ENCODE results near the gene SLC6A13. TPM values are rescaled to one million over a fixed set of nuclear protein-coding genes. Genes with fewer than 3 reads are reported as not detected.

SLC6A13 gene
- total and polyA plus RNA-seq, 10 of the 15 experiments (the other 5 are each of a cell fraction or from before 2014, with no cell fraction given), result 0.18 to 1.2 (median 0.20) TPM; not detected in 3

DNA sequence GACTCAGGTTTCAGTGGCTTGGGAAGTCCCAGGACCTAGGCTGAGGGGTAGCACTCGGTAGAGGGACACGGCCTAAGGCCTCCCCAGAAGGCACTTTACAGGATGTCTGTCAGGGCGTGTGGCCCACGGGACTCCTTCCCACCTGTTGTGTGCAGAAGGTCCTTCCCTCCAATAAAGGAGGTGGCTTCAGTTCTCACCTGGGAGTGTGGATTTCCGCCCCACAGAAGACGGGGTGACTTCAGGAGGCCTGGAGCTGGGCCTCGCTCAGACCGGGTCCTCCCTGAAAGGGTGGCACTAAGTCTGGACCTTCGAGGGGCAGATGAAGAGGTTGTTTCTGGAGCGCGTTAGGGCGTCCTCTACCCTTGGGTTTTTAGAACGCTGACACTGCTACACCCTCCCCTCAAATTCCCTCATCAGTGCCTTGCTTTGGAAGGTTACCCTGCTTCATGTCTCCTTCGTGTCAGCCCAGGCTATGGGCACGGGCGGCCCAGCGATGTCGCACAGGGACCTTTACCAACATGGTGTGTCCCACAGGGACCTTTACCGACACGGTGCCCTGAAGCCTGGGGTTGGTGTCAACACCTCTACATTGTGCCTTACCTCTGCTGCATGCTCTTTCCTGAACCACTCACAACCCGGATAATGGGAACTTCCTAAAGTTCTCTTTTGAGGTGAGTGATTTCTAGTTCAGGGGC, 55.7 kb downstream of the SLC6A13 start:
- no peak overlapping the region for H3K9ac ChIP-seq (ENCODE audit: control insufficient read depth, insufficient read depth, low read length)
- no peaks in the 10 kb centered on the region for H3K79me2 ChIP-seq (ENCODE audit: control insufficient read depth, insufficient read depth, low read length)
- H3K36me3 ChIP-seq (ENCODE audit: control insufficient read depth in 2 of 2, insufficient read depth in 2 of 2, low read length in 1 of 2), result no peaks in the 10 kb centered on the region
- no peaks in the 10 kb centered on the region for H3K4me1 ChIP-seq (ENCODE audit: control insufficient read depth, insufficient read depth, low read length)
- H3K27me3 ChIP-seq (replicated peaks in 1 of 2; ENCODE audit: control insufficient read depth in 2 of 2, insufficient read depth in 2 of 2, low read length in 1 of 2), result peaks cover 0 to 9% of the 10 kb centered on the region in 2 experiments; a peak in 2 of 4 replicates
- BruUV-seq (replicated peaks), result no TSS peak
- no peaks in the 10 kb centered on the region for H3K9me3 ChIP-seq (replicated peaks; ENCODE audit: control insufficient read depth, insufficient read depth, low read length)
- no peak overlapping the region for H3K4me3 ChIP-seq
- no peak for ATAC-seq
- H3K4me2 ChIP-seq (ENCODE audit: control insufficient read depth, insufficient read depth), result no peak overlapping the region
- TF ChIP-seq HDAC6 (IDR thresholded peaks at IDR 0.05; ENCODE audit: unreplicated experiment), result no peak
- no peak for TF ChIP-seq STAT1 (conservative IDR thresholded peaks at IDR 0.05)
- no peak for TF ChIP-seq RBBP5 (conservative IDR thresholded peaks at IDR 0.05)
- no peak for TF ChIP-seq NFYA (IDR thresholded peaks at IDR 0.05; ENCODE audit: borderline replicate concordance, low read depth, low read length)
- TF ChIP-seq KLF5 (IDR thresholded peaks at IDR 0.05; ENCODE audit: partially characterized antibody), result no peak
- TF ChIP-seq, protein P1, sequence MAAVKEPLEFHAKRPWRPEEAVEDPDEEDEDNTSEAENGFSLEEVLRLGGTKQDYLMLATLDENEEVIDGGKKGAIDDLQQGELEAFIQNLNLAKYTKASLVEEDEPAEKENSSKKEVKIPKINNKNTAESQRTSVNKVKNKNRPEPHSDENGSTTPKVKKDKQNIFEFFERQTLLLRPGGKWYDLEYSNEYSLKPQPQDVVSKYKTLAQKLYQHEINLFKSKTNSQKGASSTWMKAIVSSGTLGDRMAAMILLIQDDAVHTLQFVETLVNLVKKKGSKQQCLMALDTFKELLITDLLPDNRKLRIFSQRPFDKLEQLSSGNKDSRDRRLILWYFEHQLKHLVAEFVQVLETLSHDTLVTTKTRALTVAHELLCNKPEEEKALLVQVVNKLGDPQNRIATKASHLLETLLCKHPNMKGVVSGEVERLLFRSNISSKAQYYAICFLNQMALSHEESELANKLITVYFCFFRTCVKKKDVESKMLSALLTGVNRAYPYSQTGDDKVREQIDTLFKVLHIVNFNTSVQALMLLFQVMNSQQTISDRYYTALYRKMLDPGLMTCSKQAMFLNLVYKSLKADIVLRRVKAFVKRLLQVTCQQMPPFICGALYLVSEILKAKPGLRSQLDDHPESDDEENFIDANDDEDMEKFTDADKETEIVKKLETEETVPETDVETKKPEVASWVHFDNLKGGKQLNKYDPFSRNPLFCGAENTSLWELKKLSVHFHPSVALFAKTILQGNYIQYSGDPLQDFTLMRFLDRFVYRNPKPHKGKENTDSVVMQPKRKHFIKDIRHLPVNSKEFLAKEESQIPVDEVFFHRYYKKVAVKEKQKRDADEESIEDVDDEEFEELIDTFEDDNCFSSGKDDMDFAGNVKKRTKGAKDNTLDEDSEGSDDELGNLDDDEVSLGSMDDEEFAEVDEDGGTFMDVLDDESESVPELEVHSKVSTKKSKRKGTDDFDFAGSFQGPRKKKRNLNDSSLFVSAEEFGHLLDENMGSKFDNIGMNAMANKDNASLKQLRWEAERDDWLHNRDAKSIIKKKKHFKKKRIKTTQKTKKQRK (IDR thresholded peaks at IDR 0.05; ENCODE audit: low read depth, low read length), result no peak
- no peak for TF ChIP-seq TAF1 (IDR thresholded peaks at IDR 0.05; ENCODE audit: borderline replicate concordance, low read depth, low read length)
- TF ChIP-seq SIN3A (IDR thresholded peaks at IDR 0.05; ENCODE audit: low read depth, low read length), result no peak
- TF ChIP-seq BCL3 (IDR thresholded peaks at IDR 0.05; ENCODE audit: borderline replicate concordance, insufficient read depth, low read depth, low read length, poor library complexity, severe bottlenecking), result no peak
- no peak for TF ChIP-seq ZBED1 (IDR thresholded peaks at IDR 0.05; ENCODE audit: borderline replicate concordance)
- in situ Hi-C loops (cut with MboI) (no loop called here), intact Hi-C loops (cut with micrococcal nuclease; ENCODE audit: unreplicated experiment) (no loop called here)
- no peak overlapping the region for H2AFZ ChIP-seq (ENCODE audit: control insufficient read depth, low read depth, low read length)
- ChIA-PET SMC1A (ENCODE audit: uncharacterized antibody, unreplicated experiment) (no interaction called here), POLR2A (no interaction called here), CTCF (no interaction called here), RAD21 (ENCODE audit: unreplicated experiment) (no interaction called here)
- 42% methylated on average over 21 of the region's 21 CpGs for WGBS (ENCODE audit: insufficient coverage, insufficient replicate concordance, low lambda C conversion rate, missing lambda C conversion rate)
- no peaks in the 10 kb centered on the region for H4K20me1 ChIP-seq (ENCODE audit: control insufficient read depth, insufficient read depth)
- DNase-seq (ENCODE audit: low read depth, low spot score), result no peak
- no peak overlapping the region for H3K27ac ChIP-seq (ENCODE audit: control insufficient read depth, insufficient read depth)
- FAIRE-seq, result no peak
